Hippocampal formation (tissue), 2 donors: ENCODE data around the gene CSNK1E.

ENCODE experiments used
- DNase-seq, 2 donors: peaks; one replicate each; lab custom pipeline; 2025; lab: John Stamatoyannopoulos, UW

The CSNK1E gene

DNA sequence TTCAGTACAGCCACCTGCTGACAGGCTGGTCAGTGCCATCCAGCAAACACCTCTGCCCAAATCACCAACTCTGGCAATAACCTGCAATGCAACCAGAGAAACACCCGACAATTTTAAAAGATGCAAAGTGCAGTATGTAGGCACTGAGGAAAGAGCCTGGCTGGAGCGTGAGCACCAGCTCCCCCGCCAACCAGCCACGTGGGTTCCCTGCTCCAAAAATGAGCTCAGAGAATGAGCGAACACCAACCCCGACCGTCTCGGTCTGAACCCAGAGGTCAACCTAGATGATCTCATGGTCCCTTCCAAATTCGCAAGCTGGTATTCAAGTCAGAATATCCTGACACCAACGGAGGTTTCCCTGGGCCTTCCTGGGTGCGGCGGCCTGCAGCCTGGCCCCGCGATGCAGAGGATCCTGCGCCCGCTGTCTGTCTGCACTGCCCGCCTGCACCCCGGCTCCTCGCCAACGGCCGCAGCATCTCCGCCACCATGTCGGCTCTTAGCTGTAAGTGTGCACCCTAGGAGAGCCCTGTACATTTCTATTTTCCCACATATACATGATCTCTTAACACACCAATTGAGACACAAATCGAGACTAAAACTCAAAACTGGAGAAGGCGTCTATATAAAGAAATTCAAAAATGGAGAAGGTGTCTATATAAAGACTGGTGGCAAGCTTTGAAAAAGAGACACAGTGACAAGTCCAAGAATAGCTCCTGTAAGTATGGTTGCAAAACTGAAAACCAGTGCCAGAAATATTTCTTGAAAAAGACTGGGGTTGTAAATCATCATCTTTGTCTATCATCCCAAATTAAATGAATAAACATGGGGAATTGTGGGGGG, 67.2 kb downstream of the CSNK1E start:
- DNase-seq = no peak

DNA sequence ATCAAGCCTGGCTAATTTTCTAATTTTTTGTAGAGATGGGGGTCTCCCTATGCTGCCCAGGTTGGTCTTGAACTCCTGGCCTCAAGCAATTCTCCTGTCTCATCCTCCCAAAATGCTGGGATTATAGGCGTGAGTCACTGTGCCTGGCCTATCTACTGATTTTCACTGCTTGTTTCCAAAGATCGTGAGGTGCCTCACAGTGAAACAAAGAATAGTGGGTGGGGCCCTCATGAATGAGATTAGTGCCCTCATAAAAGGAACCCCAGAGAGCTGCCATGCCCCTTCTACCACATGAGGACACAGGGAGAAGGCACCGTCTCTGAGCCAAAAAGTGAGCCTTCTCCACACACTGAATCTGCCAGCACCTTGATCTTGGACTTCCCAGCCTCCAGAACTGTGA, 67.9 kb downstream of the CSNK1E start:
- no peak for DNase-seq

DNA sequence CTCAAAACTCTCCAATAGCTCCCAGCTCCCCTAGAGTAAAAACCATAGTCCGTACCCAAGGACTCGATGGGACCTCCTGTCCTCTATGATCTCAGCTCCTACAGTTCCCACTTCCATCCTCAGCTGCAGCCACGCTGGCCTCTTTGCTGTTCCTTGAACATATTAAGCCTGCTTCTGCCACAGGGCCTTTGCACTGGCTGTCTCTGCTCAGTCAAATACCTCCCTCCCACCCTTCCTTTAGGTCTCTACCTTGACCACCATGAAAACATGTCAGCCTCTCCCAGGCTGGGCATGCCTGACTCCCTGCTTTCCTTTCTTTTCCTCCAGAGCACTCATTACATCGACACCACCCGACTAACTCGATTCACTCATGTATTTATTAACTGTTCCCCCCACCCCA, 69.0 kb downstream of the CSNK1E start:
- DNase-seq = no peak

DNA sequence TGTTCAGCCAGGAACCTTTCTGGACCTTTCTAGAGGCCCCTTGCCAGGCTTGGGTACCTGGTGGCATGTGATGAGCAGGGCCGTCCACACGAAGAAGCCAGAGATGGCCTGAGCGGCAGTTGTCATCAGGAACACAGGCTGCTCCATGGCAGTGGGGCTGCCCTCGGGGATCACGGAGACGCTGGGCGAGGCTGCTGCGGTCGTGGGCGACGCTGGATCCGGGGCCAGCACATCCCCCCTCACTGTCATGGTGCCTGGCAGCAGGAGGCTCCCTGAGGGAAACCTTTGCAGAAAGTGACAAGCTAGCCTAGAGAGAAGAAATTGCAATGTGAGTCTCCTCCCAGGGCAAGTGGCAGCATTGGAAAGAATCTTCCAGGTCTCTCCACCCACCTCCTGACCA, 69.5 kb downstream of the CSNK1E start:
- DNase-seq = no peak

DNA sequence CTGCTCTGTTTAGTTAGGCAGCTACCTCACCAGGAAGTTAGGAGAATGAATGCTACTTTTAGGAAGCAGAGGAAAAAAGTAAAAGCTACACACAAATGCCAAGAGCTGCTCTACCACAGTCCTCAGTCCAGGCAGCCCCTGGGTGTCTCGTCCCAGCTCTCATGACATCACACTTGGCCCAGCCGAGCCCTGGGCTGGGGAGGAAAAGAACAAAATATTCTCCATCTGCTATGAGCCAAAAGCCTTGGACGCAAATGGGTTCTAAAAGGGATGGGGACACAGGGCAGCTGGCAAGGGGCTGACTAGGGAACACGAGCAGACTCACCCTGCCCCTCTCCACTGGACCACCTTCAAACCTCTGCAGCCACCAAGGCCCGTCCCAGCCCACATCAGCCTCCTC, 70.5 kb downstream of the CSNK1E start:
- peak; percentile 70 to 82 for DNase-seq

- no peak for DNase-seq
Measured at GRCh38 chr22:38246046-38246658, 71.1 kb downstream of the CSNK1E start.

DNA sequence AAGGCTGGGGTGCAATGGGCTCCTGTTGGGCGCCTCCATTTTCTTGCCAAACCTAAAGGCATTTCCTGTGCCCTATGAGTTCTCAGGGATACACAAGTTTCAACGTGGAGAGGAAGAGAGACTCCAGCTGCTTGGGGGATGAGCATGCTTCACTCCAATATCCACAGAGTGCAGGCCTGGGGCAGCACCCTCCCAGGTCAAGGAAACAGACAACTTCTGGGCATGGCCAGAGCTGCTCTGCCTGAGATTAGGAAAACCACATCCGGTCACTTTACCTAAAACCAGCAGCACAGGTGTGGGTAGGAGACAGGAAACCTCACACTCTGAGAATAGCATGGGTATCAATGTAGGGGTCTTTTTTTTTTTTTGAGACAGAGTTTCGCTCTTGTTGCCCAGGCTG, 73.1 kb downstream of the CSNK1E start:
- no peak for DNase-seq

- DNase-seq = peak in 1 of 2 donors; percentile 58
Measured at GRCh38 chr22:38243007-38243765, 74.0 kb downstream of the CSNK1E start.

GRCh38 chr22:38240734-38241252, 76.4 kb downstream of the CSNK1E start:
- peak; percentile 27 to 59 for DNase-seq
